Measurements from ENCODE around the gene LRRC2.
"Not testable (repeated sequence)": the region's sequence is repeated elsewhere in the genome, so short reads cannot be mapped to it uniquely, and the experiment has no call there.

LRRC2 gene

DNA sequence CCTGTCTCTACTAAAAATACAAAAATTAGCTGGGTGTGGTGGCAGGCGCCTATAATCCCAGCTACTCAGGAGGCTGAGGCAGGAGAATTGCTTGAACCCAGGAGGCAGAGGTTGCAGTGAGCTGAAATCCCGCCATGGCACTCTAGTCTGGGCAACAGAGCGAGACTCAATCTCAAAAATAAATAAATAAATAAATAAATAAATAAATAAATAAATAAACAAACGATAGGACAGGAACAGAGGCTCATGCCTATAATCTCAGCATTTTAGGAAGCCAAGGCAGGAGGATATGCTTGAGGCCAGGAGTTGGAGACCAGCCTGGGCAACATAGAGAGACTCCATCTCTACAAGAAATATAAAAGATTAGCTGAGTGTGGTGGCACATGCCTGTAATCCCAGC is 43.9 kb downstream of the LRRC2 start:
- not testable (repeated sequence) for DNase-seq

DNA sequence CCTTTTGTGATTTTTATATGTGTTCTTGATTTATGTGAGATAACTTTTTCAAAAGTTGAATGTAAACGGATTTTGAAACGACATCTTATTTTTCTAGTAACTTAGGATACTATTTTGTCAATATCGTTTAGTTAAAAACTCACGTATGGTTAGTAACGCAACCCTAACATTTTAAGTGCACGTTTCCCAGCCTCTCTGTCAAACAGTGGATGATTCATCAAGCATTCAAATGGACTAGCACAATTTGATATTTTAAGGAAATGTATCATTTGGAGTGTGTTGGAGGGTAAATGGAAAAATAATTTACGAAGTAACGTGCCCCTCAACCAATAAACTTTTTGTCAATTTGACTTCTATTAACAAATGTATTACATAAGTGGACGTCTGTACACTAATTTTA is 45.0 kb downstream of the LRRC2 start:
- DNase-seq, result no peak

DNA sequence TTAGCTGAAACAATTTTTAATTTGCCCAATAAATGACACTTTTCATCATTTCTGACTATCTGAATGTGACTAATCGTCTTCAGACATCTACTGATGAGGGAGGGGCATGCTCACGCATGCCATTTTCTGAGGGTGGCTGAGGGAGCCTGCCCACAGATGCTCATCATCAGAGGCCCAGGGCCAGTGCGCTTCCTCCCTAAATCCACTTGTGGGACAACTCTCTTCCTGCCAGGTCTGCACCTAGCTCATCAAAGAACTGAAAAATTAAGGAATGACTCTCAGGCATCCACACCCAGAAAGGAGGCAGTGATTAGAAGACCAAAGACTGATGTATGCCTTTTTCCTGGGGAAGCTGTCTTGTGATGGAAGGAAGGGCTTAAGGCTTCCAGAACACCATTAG is 45.6 kb downstream of the LRRC2 start:
- no peak for DNase-seq

DNA sequence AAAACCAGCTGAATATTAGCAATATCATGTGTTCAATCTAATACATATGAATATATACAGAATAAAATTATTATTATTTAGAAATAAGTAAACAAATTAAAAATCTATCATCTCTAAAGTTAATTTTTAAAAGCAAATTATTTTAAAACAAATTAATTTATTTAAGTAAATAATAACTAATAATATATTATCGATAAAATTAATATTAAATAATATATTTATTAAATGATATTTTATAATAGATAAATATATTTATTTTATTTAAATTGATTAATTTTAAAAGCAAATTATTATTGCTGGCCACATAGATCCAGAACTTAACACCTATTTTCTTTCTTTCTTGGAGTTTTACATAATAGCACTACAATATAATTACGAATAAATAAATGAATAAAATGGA is 46.1 kb downstream of the LRRC2 start:
- DNase-seq, result no peak

DNA sequence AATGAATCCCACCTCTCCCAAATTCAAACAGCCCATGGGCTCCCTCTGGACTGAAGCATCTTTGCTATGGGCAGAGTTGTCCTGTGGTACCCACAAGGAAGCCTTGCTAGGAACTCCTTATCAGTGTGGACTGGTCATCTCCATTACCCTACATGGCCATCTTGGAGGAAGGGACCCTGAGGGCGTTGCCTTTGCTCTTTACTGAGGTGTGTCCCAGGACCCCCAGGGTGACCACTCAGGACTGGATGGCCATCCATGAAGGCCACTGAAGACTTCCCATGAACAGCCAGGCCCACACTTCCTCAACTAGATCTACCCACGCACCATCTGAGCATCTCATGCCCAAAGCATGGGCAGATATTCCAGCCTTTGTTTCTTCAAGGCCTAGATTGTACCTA is 48.3 kb downstream of the LRRC2 start:
- no peak for DNase-seq

DNA sequence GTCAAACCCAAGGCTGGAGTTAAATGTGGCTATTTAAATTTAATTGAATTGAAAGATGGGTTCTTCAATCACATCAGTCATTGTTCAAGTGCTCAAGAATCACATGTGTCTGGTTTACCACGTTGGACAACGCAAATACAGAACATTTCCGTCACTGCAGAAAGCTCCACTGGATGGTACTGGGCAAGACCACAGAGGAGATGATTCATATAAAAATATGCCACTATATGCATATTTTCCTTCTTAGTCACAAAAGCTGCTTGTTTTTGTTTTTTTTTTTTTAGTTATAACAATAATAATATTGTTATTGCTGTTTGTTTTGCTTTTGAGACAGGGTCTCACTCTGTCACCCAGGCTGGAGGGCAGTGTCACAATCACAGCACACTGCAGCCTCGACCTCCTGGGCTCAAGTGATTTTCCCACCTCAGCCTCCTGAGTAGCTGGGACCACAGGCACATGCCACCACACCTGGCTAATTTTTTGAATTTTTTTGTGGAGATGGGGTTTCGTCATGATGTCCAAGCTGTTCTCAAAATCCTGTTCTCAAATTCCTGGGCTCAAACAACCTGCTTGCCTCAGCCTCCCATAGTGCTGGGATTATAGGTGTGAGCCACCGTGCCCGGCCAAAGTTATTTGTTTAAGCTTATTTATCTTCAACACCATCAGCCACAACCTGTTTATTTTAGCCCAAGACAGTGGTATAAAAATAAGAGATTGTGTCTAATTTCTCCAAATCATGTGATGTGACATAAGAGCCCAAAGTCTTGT is 48.9 kb downstream of the LRRC2 start:
- no peak for DNase-seq

DNA sequence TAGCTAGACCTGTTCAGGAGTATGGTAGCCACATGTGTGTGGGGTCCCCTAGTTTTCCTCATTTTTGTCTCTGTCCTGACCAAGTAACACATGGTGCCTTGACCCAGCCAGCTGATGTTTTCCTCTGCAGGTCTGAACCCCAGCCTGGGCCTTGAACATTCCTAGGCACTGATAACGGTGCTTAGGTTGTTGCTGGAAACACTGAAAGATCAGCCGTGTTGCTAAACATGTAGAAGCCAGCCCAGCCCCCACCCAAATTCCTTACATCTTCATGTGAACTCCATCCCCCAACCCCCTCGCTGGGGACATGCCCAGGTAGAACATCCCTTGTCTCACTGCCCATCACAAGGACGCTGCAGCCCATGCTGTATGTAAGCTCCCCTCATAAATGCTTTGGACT is 49.6 kb downstream of the LRRC2 start:
- DNase-seq, result no peak

DNA sequence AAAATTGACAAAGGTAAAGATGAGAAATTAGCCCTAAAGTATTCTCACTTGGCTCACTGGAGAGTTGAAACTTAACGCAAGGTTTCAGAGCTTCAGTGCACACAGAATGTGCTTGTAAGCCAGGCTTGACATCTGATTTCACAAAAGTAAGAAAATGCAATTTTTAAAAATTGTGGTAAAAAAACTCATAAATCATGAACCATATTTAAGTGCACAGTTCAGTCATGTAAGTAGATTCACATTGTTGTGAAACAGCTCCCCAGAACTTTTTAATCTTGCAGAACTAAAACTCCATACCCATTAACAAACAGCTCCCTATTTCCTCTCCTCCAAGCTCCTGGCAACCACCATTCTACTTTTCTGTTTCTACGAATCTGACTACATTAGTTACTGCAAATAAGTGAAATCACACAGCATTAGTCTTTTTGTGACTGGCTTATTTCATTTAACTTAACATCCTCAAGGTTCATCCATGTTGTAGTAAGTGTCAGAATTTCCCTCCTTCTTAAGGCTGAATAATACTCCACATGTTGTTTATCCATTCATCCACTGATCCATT is 53.8 kb downstream of the LRRC2 start:
- no peak for DNase-seq

DNA sequence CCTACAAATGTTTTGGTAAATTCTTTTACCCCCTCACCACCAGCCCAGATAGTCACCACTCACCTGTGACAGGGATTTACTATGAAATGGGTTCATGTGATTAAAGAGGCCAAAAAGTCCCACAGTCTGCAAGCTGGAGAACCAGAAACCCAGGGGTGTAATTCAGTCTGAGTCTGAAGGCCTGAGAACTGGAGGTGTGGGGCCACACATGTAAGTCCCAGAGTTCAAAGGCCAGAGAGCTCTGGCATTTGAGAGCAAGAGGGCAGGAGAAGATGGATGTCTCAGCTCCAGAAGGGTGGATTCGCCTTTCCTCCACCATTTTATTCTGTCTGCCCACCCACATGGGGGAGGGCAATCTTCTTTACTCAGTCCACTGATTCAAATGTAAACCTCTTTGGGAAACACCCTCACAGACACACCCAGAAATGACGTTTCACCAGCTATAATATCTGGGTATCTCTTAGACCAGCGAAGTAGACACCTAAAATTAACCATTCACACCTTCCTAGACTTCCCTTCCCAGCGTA is 56.4 kb downstream of the LRRC2 start:
- DNase-seq, result no peak

DNA sequence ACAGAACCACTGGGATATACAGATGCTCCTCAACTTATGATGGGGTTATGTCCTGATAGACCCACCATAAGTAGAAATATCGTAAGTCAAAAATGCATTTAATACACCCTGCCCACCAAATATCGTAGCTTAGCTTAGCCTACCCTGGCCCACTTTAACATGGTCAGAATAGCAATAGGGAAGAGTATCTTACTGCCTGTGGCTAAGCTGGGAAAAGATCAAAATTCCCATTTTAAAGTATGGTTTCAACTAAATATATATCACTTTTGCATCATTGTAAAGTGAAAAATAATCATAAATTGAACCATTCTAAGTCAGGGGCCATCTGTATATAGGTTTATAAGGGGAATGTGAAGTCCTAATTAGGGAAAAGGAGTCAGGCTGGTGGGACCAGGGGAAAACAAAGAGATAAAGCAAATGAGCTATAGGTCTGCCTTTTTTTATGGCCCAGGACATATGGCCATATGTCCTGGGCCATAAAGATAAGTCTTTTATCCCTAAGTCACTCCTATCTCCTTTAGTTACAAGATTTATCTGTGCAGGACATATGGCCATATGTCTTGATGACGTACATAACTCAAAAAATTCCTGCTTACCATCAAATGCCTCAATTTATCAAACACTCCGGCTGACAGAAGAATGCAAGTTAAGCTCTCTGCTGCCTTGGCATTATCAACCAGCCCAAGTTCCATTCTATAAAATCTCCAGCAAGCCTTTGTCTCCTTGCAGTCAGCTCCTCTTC is 57.1 kb downstream of the LRRC2 start:
- no peak for DNase-seq

DNA sequence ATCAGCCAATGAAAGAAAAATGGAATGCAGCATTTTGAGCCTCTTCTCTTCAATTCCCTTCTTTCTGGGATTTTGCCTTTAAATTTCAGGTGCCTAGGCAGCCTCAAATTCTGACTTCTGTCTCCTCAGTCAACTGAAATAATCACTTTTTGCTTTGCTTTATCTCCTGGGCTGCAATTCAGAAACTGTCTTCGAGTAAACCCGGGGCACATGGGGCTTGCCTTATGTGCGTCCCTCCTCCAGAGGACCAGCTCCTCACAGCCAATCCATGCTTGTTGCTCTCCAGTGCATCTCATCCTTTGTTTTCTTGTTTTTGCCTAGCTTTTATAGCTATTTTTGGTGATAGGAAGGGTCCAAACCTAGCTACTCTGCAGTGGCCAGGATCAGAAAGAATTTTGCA is 59.6 kb downstream of the LRRC2 start:
- no peak for DNase-seq

DNA sequence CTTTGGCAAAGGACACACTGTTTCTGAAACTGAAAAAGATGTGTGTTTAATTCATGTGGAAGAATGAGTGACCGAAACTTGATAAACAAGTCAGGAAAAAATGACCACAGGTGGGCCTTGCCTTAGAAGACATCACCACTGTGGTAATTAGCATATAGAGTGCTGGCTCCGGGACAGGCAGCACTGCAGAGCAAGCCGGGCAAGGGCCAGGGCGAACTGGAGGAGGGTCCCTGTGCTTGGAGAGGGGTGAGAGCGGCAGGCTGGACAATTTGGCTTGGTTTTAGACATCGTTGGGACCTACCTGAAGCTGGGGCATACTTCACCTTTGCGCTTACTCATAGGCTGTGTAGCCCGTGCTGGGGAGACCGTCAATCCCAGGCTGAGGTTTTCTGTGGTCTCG is 60.1 kb downstream of the LRRC2 start:
- DNase-seq, result no peak

DNA sequence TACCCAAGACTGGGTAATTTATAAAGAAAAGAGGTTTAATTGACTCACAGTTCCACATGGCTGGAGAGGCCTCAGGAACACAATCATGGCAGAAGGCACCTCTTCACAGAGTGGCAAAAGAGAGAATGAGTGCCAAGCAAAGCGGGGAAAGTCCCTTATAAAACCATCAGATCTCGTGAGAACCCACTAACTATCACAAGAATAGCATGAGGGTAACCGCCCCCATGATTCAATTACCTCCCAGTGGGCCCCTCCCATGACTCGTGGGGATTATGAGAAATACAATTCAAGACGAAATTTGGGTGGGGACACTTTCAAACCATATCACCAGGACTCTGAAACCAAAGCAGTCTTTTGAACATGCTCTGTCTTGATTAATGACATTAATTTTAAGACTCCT is 61.3 kb downstream of the LRRC2 start:
- DNase-seq, result no peak

DNA sequence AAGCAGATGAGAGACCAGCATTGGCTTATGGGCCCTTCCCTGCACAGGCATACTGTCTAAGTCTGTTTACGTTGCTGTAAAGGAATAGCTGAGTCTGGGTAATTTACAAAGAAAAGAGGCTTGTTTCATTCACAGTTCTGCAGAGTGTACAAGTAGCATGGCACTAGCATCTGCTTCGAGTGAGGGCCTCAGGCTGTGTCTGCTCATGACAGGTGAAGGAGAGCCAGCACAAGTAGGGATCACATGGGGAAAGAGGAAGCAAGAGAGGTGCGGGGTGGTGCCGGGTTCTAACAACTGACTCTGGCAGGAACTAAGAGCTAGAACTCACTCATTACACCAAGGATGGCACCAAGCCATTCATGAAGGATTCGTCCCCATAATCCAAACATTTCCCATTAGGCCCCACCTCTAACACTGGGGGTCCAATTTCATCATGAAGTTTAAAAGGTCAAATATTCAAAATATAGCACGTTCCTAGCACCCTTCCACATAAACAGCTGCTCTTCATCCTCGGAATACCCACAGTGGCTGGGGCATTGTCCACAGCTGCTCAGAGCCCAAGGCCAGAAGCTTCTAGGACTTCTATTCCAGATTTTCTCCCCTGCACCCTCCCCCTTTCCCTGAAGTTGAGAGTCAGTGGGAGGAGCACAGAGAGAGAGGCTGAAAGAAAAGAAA is 62.8 kb downstream of the LRRC2 start:
- DNase-seq, result no peak

DNA sequence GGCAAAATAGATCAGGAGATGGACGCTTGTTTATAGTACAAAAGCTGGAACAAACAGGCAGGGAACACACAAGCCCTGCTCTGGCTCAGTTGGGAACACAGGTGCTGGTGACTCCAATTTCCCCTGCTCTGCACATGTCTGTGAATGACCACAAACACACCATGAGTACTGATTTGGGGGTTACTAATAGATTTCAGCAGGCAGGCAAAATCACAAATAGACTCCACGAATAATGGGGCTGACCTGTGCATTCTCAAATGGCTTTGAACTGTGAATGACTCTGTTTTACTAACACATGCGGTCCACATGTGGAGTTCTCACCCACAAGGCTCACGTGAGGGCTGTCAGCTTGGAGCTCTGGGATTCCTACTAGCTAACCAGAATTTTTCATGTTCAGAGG is 64.4 kb downstream of the LRRC2 start:
- DNase-seq, result no peak

DNA sequence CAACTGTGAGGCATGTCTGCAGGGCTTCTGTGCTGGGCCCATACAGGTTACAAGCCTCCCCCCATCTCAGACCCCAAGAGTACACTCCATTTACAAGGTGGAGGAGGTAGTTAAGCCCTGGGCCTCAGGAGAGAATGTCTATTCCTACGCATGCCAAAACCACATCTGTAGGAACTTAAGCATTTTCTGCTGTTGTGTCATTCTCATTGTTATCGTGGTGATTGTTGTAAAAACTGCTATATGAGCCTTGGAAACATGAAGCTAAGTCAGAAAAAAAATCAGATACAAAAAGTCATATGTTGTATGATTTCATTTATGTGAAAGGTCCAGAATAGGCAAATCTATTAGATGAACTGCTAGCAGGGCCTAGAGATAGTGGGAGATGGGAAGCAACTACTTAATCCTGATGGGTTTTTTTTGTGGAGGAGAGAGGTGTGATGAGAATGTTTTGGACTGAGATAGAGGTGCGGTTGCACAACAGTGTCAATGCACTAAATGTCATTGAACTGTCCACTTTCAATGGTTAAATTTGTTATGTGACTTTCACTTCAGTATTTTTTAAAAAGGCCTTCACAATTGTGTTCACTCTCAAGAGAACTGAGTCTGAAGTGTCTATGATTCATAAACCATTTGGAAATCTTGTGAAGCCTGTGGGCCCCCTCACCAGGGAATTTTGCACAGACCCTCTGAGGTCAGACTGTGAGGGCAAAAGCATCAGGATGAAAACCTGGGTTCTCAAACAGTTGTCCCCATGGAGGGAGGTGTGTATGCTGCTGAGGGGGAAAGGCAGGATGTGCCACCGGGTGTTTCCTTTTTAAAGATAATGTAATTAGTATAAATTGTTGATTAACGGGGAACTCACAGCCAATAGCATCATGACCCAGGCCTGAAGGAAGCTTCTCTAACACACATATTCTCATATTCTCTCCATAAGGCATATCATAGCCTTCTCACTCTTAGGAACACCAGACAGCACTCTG is 65.2 kb downstream of the LRRC2 start:
- no peak for DNase-seq

DNA sequence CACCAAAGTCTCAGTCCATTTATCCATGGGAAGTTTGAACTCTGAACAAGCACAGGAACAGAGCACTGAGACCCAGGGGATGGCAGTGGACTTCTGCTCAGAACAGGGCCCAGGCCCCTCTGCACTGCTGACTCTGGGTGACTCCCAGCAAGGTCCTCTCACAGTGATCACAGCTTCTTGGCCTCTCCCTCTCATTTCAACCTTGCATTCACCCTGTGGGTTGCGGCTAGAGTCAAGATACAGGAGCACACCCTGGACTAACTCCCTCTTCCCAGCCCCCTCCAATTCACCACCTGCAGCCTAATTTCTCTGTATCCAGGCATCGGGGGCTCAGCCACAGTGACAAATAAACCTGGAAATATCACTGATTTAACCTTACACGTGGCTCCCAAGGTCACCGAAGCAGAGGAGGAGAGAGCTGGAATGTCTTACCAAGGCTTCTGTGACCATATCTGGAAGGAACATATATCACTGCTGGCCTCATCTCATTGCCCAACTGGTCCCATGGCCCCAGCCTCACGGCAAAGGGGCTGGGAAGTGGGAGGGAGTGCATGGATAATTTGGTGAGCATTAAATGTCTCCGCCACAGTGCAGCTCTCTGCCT is 67.1 kb downstream of the LRRC2 start:
- no peak for DNase-seq

DNA sequence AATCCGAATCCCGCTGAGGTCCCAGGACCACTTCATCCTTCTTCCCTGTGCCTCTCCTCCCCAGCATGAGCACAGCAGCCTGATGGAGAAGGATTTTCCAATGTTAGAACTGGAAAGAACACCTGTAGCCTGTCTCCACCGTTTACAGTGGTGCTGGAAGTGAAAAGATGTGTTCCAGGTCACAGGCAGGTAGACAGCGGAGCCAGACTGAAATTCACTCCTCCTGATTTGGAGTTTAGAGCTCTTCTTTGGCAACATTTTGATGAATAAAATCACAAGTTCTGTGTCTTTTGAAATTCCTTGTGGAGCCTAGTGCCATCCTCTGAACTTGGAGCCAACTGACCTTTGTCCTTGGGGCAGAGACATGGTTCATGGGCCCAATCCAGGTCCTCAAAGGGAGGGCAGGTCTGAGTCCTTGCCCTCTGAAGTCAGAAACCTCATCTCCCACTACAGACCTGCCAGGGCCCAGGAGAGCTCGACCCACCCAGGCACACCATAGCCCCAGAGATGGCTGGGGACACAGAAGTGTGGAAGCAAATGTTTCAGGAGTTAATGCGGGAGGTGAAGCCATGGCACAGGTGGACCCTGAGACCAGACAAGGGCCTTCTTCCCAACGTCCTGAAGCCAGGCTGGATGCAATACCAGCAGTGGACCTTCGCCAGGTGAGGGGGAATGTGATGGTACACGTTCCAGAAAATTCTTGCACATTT is 68.4 kb downstream of the LRRC2 start, which contains the start of gene RTP3:
TSS of gene RTP3 (plus strand) at position 421 of the 710 bp plus-strand sequence. CDS start at position 508, 87 bp downstream.
- no peak for DNase-seq

DNA sequence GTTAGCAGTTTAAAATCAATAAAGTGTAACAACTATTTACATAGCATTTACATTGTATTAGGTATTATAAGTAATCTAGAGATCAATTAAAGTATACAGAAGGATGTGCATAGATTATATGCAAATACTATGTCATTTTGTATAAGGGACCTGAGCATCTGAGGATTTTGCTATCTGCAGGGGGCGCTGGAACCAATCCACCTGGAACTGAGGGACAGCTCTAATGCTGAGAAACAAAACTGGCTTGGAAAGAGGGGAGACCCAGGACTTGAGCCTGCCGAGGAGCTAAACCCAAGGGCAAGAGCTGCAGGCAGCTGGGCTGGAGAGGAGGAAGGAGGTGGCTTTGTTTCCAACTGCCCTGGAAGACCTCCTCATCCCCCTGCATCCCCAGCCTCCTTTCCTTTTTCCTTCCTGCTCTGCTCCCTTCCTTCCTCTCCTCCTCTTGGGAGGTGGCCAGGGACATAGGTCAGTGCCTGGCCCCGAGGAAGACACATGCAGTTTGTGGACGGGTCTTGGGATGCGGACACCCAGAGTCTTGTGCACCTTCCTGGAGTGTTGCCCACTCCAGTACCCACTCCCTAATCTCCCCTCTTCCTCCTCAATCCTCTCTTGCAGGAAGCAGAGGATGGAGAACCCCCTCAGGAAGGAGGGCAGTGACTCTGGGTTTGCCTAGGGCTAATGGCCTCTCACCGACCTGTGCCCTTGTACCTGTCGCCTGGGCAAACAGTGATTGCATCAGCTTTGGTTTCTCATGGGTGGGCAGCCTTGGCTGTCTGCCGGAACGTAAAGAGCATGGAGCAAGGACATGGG is 69.2 kb downstream of the LRRC2 start:
- DNase-seq, result peak in 1 of 2 experiments; percentile 60

DNA sequence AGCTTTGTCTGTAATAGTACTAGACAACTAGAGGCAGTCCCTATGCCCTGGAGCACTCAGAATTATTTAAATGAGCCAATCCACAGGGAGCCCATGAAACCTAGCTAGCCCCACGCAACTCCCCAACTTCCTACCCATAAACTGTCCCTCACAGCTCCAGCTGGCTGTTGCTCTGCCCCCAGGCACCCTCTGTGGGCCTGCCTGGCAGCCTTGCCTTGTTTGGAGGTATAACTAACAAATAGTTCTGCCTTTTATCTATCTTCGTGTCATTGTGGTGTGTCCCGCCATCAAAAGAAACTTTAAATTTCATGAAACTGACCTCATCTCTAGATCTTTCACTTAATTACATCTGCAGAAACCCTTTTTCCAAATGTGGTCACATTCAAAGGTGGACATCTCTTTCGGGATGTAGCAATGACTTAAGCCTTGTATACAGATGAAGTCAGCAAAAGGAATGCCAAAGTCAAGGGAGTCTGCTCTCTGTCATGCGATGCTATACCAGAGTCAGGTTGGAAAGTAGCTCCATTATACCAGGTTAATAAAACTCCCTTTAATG is 70.1 kb downstream of the LRRC2 start:
- DNase-seq, result peak in 1 of 2 experiments; percentile 30
